ENCODE measurements around the gene PSMB5.

- peak in 1 of 3 donors; percentile 33 for TF ChIP-seq CTCF (IDR thresholded peaks at IDR 0.05)
- TF ChIP-seq POLR2A (IDR thresholded peaks at IDR 0.05): no peak
- no peak for TF ChIP-seq EP300 (IDR thresholded peaks at IDR 0.05)
These were observed 39.9 kb downstream of the PSMB5 start for GRCh38 chr14:22994762-22995275.
